Measurements from ENCODE around the gene RIN3.

DNA sequence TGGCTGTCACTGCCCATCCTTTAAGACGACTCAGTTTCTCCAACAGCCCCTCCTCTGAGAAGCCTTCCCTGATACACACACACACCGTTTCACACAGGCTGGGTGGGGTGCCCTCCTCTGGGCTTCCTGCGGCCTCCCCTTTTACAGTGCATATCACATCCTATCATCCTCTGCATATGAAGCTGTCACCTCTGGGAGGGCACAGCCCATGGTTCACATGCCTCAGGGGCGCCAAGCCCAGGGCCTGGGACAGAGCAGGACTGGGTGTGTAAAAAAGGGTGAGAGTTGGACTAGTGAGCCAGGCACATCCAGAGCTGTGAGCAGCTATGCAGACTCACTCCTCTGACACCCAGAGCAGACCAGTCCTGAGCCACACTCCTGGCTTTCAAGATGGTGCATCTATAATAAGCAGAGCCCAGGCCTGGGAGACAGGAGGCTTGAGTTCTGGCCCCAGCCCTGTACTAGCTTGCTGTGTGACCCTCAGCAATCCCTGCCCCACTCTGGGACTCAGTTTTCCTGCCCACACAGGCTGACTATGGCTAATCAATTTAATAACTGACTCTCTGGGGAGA, 172.3 kb downstream of the RIN3 start:
- TF ChIP-seq, protein P1, sequence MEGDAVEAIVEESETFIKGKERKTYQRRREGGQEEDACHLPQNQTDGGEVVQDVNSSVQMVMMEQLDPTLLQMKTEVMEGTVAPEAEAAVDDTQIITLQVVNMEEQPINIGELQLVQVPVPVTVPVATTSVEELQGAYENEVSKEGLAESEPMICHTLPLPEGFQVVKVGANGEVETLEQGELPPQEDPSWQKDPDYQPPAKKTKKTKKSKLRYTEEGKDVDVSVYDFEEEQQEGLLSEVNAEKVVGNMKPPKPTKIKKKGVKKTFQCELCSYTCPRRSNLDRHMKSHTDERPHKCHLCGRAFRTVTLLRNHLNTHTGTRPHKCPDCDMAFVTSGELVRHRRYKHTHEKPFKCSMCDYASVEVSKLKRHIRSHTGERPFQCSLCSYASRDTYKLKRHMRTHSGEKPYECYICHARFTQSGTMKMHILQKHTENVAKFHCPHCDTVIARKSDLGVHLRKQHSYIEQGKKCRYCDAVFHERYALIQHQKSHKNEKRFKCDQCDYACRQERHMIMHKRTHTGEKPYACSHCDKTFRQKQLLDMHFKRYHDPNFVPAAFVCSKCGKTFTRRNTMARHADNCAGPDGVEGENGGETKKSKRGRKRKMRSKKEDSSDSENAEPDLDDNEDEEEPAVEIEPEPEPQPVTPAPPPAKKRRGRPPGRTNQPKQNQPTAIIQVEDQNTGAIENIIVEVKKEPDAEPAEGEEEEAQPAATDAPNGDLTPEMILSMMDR (IDR thresholded peaks at IDR 0.05): no peak
- no peak for TF ChIP-seq POLR2A (IDR thresholded peaks at IDR 0.05)
